Measurements from ENCODE around the gene PP2D1. TPM values are rescaled to one million over a fixed set of nuclear protein-coding genes. Genes with fewer than 3 reads are reported as not detected.
A peak's percentile ranks its signal among the peaks of the same experiment; 100 is the strongest.
"Not testable (repeated sequence)": the region's sequence is repeated elsewhere in the genome, so short reads cannot be mapped to it uniquely, and the experiment has no call there.

The PP2D1 gene
- total and polyA plus RNA-seq, 9 of the 15 experiments (the other 6 are each of a cell fraction or from before 2014, with no cell fraction given): 0.07 to 0.10 TPM; not detected in 7

DNA sequence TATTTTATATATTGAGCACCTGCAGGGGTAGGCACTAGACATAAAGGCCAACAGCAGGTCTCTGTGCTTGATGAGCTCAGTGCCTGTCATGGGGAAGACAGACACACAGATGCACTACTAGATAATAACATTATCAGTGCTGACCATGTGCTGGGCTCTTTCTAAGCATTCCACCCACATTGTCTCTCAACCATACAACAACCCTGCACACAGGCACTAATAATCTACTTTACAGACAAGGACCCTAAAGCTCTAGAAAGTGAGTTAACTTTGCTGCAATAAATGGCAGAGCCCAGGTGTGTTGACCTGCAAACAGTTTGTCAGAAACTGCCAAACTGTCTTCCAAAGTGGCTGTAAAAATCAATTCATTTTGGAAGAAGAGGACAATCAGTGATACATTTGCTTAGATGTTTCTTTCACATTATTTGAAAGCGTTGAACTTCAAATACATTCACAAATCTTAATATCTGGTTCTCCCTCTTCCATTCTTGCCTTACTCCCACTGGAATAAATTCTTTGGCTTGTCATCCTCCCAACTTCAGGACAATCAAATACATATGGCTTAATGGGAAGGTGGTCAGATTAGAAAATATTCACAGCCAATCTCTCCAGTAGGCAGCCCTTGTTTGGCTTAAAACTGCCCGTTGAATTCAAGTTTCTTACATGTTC, 11.0 kb upstream of the PP2D1 start (continued):
- TF ChIP-seq, protein P1, sequence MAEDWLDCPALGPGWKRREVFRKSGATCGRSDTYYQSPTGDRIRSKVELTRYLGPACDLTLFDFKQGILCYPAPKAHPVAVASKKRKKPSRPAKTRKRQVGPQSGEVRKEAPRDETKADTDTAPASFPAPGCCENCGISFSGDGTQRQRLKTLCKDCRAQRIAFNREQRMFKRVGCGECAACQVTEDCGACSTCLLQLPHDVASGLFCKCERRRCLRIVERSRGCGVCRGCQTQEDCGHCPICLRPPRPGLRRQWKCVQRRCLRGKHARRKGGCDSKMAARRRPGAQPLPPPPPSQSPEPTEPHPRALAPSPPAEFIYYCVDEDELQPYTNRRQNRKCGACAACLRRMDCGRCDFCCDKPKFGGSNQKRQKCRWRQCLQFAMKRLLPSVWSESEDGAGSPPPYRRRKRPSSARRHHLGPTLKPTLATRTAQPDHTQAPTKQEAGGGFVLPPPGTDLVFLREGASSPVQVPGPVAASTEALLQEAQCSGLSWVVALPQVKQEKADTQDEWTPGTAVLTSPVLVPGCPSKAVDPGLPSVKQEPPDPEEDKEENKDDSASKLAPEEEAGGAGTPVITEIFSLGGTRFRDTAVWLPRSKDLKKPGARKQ (CRISPR knock-in tag; IDR thresholded peaks at IDR 0.05): no peak
- peak; percentile 51; the same call in 1 of the 2 replicates for TF ChIP-seq RB1 (IDR thresholded peaks at IDR 0.05; ENCODE audit: low read depth)
- peak; percentile 85 for TF ChIP-seq MTA3 (IDR thresholded peaks at IDR 0.05; ENCODE audit: borderline replicate concordance)
- TF ChIP-seq MXI1 (IDR thresholded peaks at IDR 0.05; ENCODE audit: low read depth, low read length): peak; percentile 76; the same call in 1 of the 2 replicates

DNA sequence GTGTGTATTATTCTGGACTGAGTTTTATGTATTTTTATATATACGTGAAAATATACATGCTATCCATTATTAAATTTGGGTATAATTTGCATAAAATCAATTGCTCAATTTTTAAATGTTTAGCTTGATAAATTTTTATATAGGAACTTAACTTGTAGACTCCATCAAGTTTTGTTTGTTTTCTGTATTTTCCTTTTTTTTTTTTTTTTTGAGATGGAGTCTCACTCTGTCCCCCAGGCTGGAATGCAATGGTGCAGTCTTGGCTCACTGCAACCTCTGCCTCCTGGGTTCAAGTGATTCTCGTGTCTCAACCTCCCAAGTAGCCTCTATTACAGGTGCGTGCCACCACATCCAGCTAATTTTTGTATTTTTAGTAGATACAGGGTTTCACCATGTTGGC, 4.0 kb upstream of the PP2D1 start:
- FAIRE-seq; H3K4me2 ChIP-seq (ENCODE audit: insufficient read depth, low read length); H4K20me1 ChIP-seq (replicated peaks; ENCODE audit: control insufficient read depth, insufficient read depth, low read length); intact Hi-C loops (cut with micrococcal nuclease); H3K27ac ChIP-seq (ENCODE audit: extremely low read depth, low read depth, low read length); CTCF ChIA-PET (ENCODE audit: low intra/inter-chr PET ratio); ATAC-seq; H3K9me1 ChIP-seq (ENCODE audit: control insufficient read depth, insufficient read depth, low read length); in situ Hi-C loops (cut with MboI); H3K9me3 ChIP-seq (replicated peaks; ENCODE audit: control insufficient read depth, insufficient read depth, low read depth, low read length); H2AFZ ChIP-seq (ENCODE audit: low read depth, low read length); DNase-seq (ENCODE audit: extremely low read depth in 1 of 4, low spot score in 3 of 4); H3K9ac ChIP-seq (ENCODE audit: insufficient read depth in 1 of 2, low read depth in 2 of 2, low read length in 2 of 2); BruUV-seq (replicated peaks); H3K79me2 ChIP-seq (ENCODE audit: control insufficient read depth, insufficient read depth, low read length); H3K4me3 ChIP-seq; H3K27me3 ChIP-seq (ENCODE audit: control insufficient read depth in 2 of 2, insufficient read depth in 2 of 2, low read length in 2 of 2); H3K36me3 ChIP-seq (ENCODE audit: control insufficient read depth, insufficient read depth, low read length): not testable (repeated sequence)
- H3K4me1 ChIP-seq (replicated peaks in 1 of 2; ENCODE audit: control insufficient read depth in 2 of 2, insufficient read depth in 2 of 2, low read length in 2 of 2): peaks cover 23 to 34% of the 10 kb centered on the region in 2 experiments; a peak in 4 of 5 replicates
- TF ChIP-seq, protein P2, sequence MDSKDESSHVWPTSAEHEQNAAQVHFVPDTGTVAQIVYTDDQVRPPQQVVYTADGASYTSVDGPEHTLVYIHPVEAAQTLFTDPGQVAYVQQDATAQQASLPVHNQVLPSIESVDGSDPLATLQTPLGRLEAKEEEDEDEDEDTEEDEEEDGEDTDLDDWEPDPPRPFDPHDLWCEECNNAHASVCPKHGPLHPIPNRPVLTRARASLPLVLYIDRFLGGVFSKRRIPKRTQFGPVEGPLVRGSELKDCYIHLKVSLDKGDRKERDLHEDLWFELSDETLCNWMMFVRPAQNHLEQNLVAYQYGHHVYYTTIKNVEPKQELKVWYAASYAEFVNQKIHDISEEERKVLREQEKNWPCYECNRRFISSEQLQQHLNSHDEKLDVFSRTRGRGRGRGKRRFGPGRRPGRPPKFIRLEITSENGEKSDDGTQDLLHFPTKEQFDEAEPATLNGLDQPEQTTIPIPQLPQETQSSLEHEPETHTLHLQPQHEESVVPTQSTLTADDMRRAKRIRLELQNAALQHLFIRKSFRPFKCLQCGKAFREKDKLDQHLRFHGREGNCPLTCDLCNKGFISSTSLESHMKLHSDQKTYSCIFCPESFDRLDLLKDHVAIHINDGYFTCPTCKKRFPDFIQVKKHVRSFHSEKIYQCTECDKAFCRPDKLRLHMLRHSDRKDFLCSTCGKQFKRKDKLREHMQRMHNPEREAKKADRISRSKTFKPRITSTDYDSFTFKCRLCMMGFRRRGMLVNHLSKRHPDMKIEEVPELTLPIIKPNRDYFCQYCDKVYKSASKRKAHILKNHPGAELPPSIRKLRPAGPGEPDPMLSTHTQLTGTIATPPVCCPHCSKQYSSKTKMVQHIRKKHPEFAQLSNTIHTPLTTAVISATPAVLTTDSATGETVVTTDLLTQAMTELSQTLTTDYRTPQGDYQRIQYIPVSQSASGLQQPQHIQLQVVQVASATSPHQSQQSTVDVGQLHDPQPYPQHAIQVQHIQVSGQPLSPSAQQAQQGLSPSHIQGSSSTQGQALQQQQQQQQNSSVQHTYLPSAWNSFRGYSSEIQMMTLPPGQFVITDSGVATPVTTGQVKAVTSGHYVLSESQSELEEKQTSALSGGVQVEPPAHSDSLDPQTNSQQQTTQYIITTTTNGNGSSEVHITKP (IDR thresholded peaks at IDR 0.05; ENCODE audit: partially characterized antibody): peak; percentile 91
- TF ChIP-seq LARP7 (IDR thresholded peaks at IDR 0.05): peak; percentile 28; the same call in 1 of the 2 replicates
- POLR2A ChIA-PET: interaction anchor here (3.0 kb wide), 1 partner anchor 8 kb away, joined by 15 read pairs; no protein-coding TSS in a partner anchor
- WGBS (ENCODE audit: insufficient coverage, low coverage, missing lambda C conversion rate): 82% methylated on average over 3 of the region's 3 CpGs

Measured in K562 (cell line).